NCI-H2196 (cell line): Measurements from ENCODE around the gene TRPV6.

Source experiments
- DNase-seq: peaks from one replicate; lab custom pipeline; 2025; ENCODE audit not compliant: unreplicated experiment; lab: John Stamatoyannopoulos, UW

Gene TRPV6

DNA sequence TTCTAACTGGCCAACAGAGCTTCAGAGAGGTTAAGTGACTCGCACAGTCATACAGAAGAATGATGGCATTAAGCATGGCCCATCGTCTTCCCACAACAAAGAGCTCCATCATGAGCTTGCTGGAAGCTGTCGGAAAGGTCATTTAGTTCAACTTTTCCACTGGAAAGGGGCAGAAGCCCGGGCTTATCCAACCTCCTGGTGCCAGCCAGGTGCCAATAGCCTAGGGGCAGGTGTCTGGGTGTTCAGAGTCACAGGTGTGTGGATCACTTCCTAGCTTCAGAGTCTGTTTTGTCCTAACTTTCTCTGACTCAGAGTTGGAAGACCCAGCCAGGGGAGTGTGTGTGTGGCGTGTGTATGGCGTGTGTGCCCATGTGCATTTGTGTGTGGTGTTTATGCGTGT, 1.3 kb upstream of the TRPV6 start:
- DNase-seq, result no peak

DNA sequence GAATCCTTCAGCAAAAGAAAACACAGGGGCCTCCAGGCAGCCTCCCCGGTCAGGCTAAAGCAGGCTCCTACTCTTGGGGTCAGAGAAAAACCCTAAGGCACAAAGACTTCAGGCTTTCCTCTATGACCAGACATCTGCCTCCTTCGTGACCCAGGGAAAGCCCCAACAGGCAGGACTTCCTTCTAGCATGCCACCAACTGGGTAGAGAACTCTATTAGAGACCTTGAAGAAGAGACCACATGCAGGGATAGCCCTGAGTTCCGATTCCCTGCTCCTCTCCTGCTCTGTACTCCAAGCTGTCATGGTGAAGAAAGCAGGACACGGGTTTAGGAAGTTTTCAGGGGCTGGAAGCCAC, 1.3 kb downstream of the TRPV6 start:
- DNase-seq, result no peak

DNA sequence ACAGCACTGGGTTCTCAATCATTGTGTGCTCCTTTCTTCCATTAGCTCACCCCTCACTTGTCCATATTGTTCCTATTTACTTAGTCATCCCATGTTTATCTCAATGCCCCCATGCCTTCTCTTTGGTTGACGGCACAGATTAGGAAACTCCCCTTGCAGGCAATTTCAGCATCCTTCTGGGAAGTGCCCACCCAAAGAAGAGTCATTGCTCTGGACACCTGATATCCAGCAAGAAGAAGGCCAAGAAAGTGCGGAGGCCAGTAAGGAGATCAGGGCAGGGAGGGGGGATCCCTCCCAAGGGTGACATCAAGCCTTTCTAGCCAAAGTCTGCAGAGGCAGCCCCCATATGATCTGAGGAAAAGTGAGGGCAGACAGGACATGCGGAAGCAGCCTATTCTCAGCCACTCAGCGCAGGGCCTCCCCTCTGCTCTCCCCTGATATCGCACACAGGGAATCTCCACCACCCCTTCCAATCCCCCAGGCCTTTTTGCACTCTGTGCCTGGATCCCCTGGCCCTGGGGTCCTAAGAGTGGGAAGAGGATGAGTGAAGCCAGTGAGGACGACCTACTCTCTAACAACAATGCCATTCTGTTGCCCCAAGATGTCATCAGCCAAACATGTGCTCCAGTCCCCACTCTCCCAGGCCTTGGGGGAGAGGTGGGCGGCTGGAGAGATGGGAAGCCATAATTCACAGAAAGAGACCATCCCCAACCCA, 1.8 kb downstream of the TRPV6 start:
- DNase-seq, result no peak

DNA sequence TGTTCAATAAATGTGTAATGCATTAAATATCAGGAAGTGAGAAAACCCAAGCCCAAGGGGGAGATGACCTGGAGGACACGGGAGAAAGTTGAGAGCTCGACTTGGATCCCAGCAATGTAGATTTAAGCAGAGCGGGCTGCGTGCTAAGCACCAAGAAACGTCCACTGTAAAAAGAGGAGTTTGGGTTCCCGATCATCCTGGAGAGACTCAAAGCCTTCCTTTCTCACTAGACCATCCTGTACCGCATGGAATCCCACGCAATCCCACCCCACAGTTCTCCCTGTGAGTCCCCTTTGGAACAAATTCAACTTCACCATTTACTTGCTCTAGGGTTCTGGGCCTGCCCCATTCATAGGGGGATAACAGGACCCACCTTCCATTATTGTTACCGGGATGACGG, 2.4 kb downstream of the TRPV6 start:
- no peak for DNase-seq

DNA sequence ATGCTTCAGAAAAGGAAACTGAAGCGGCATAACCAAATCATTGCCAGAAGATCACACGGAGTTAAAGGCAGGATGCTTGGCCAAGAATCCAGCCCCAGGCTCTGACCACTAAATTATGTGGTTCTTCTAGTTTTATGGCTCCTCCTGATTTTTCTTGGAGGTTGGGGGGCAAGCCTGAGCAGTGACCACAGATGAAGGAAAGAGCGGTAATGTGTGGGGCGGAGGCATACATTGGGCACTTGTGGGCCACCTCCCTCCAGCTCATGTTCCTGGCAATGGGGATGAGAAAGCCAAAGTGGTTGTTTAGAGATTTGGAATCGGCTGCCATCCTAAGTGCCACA, 3.2 kb downstream of the TRPV6 start:
- no peak for DNase-seq

DNA sequence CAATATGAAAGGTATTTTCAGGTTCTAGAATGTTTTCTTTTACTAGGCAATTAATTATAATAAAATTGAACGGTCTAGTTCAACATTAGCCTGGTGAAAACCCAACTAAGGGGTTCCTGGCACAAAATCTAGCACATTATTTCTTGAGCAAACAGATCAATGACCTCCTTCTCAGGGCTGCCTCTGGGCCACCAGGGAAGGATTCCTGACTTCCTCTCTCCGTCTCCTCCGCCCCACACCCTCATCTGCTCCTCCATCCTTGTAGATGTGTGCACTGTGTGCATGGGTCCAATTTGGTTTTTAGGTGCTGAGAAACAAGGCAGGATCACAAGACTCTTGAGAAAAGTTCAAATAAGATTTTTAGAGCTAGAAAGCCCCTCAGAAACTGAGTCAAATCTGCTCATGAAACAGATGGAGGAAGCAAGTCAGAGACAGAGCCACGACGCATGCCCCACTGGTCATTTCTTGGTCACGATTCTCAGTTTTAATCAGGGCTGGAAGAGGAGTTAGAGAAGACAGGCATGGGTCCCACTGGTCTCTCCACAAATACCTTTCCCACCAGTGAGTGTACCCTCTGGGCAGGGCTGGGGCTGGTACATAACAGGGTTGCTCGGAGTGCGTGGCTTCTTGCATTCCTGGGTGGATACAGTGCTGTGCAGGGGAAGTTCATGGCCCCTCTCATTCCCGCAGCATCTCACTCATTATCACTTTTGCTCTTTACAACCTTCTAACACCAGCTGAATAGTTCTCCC, 3.8 kb downstream of the TRPV6 start:
- DNase-seq, result no peak

DNA sequence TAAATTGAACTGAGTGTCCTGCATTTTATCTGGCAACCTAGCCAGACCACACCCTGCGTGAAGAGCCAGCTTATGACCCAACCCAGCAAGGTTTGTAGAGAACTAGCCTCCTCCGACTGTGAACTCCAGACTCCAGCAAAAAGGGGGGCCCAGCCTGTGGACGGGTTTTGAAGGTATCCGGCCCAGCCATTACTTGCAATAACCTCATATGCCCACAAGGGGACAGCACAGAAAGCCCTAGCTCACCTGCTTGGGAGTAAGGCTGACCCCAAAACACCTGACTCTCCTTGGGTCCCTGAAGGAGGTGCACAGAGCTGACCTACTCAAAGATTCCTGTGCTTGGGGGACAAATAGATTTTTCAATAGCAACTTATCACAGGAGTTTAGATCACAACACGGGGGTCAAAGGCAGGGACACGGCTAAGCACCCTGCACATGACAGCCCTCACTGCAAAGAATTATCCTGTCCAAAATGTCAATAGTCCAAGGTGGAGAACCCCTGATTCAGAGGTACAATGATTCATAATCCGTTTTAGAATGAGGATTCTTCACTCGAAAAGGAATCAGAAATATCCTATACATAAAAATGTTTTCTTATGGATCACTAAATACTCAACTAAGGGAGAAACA, 4.6 kb downstream of the TRPV6 start:
- no peak for DNase-seq

DNA sequence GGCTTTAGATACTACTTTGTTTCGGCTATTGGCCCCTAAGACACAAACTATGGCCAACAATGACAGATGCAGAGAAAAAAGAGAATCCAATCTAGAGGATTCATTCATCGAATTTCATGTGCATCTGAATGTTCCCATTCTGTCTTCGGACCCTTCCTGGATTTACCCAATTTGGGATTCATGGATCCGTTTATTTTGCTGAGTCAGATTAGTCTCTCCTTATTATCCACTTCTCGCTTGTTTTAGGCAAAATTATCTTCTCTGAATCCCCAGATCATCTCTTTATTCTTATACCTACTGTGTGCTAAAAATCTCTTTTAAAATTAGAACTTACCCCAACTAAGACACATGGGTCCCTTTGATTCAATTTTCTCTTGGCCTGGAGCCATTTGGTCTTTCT, 6.5 kb downstream of the TRPV6 start:
- DNase-seq, result no peak

DNA sequence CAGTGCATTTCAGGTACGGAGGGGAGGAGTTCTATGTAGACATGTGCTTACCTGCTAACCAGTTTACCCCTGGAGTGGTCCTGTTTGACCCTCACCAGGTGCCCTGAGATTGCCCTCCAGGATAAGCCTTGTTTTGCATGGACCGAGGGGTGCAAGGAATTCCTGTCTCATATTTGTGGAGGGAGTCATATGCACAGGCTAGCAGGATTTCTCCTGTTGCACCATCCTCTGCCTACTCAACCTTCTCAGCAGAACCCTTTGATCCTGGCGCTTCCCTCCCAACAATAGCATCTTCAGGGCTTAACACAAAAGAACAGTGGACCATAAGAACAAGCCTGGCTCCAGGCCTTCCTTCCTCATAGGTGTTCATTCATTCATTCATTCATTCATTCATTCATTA, 7.2 kb downstream of the TRPV6 start:
- no peak for DNase-seq

DNA sequence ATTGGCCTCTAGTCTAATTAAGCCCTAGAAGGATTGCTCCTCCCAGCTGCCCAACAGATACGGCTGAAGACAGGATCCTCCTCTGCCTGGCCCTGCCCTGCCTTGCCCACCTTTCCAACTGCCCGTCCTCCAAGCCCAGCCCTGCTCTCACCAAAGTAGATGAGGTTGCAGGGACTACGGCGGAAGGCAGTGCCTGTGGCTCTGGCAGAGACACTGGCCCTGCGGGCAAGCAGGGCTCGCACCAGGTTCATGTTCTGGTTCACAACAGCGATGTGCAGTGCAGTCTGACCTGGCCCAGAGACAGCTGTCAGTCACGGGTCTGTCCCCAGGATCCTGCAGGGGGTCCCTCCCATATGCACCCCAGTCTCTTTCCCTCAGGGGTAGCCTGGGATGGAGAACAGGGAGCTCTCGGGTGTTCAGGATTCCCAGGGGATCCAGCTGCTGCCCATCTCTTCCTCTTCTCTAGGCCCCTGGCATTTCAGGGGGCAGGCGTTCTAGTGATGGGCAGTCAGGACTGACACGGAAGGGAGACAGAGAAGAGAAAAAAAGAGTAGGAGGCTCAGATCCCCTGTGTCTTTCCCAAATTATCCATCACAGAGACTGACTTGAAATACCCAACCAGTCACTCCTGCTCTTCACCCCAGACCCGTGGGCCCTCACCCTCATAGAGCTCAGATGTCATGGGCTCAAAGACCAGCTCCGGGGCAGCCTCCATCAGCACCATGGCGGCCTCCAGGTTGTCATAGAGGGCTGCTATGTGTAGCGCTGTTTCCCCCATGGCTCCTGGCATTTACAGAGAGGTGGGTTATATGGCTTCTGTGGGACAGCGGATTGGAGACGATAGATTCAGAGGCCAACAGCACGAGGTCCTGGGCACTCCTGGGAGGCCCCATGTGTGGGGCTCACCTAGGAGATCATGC, 8.3 kb downstream of the TRPV6 start:
- DNase-seq, result no peak

DNA sequence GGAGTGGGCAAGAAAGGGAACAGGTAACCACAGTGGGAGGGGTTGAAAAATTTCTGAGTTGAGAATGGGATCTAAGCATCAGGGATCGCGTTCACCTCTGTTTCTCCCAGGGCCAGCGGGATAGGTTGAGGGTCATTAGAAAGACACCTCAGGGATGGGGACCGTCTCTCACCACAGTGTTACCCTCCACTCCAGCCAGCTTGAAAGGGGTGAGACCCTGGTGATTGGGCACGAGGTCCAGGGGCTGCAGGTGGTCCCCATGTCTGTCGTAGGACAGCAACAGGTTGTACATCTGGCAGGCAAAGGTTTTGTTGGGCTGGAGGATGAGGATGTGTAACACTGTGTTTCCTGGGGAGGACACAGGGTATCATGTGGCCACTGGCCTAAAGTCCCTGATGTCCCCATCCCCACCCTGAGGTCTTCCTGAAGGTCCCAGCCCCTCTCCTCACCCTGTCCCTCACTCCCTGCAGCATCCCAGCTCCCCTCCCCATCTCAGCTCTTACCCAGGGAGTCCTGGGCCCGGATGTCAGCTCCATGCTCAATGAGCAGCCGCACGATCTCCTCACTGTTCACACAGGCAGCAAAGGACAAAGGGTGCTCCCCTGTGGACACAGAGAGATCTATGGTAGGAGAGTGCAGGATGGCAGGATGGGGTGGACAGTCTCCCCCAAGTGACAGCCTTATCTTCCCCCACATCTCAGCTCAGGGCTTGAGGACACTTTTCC, 9.1 kb downstream of the TRPV6 start:
- no peak for DNase-seq

DNA sequence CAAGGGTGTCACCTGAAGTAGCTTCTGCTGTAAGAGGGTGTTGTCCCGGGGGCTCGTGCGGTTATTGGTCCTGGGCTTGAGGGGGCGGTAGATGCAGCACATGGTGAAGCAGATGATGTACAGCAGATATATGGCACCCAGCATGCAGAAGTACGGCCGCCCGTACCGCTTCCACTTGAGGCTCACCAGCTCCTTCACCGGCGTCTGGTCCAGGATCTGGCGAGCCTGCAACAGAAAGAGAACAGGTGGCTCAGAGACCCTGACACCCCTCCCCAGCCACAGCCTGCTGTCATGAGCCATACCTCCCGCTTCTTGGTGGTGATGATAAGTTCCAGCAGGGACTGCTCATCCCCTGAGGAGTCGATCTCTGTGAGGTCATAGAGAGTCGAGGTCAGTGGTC, 10.1 kb downstream of the TRPV6 start:
- DNase-seq, result no peak

DNA sequence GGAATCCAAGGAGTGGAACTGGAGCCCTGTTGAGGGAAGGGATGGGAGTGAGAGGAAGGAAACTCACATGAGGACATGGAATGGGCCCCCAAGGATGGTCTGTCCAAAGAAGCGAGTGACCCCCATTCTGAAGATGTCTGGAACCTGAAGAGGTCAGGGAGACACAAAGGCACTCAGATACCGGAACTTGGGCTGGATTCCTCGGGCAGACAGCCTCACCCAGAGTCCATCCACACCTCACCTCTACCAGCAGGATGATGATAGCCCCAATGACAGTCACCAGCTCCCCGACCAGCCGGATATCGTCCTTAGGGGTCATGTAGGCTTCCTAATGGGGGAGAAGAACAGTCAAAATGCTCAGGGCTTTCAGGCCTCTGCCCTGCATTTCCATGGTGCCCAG, 10.7 kb downstream of the TRPV6 start:
- no peak for DNase-seq

DNA sequence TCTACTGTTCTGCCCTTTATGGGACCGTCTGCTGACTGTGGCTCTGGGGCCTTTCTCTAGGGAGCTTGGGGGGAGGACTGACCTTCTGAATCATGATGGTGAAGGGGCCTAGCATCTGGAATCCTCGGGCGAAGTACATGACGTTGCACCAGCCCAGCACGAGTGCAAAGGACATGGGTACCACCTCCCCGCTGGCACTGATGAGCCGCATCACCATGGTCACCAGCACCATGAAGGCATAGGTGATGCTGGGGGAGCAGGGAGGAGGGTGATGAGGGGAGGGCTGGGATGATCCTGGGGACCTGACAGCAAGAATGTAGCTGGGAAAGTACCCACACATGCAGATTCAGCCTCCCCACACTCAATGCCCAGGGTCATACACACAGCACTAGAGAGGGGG, 11.1 kb downstream of the TRPV6 start:
- DNase-seq, result no peak

DNA sequence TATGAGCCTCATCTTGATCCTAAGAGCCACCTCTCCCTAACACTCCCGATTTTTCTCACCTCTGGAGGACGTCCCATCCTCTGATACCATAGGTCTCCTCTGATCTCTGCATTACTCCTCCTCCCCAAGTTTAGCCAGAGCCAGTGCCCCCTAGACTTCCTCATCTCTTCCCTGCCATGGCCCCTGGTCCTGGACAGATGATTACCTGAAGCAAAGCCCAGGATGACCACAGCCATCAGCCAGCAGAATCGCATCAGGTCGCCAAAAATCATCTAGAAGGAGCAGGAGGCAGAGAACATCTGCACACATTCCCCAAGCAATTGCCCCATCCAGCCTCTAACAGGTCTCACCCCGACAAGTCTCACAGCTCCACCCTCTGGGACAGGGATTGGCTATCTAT, 11.7 kb downstream of the TRPV6 start:
- no peak for DNase-seq

DNA sequence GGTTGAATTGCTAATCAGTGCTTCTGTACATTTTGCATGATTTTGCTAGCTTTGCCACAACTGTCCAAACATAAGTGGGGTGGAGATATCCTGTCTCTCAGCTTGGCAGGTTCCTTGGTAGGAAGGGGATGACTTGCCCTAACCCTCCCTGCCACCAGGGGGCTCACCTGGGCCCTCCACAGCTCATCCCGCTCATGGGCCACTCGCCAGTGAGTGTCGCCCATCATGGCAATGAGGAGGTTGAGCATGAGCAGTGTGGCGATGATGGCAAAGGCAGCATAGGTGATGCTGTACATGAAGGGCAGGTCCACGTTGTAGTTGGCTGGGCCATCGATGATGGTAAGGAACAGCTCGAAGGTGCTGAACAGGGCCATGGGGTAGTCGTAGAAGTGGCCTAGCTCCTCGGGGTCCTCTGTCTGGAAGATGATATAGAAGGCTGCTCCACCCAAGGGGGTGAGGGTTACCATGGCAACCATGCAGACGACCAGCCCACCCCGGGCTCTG, 12.2 kb downstream of the TRPV6 start:
- no peak for DNase-seq

DNA sequence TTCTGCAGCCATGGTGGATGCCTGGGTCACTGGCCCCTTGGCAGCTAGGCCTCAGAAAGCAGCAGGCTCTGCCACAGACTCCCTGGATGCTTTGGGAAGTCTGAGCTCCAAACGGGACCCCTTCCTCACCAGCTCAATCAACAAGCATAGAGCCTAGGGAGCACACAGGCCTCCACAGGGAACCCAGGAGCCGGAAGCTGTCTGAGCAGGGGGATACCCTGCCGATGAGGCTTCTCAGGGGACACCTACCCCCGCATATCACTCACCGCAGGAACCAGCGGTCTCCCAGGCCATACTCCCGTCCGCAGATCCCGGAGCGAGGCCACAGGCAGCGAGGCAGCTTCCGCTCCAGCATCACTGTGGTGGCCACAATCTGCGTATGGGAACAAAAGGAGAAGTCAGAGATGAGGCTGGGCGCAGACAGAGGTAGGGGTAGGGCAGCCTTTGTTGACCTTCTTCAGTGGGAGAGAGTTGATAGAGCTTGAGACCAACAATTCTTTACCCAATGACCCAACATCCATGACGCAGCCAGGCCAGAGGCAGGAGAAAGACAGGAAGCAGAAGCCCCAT, 13.4 kb downstream of the TRPV6 start:
- DNase-seq, result no peak

DNA sequence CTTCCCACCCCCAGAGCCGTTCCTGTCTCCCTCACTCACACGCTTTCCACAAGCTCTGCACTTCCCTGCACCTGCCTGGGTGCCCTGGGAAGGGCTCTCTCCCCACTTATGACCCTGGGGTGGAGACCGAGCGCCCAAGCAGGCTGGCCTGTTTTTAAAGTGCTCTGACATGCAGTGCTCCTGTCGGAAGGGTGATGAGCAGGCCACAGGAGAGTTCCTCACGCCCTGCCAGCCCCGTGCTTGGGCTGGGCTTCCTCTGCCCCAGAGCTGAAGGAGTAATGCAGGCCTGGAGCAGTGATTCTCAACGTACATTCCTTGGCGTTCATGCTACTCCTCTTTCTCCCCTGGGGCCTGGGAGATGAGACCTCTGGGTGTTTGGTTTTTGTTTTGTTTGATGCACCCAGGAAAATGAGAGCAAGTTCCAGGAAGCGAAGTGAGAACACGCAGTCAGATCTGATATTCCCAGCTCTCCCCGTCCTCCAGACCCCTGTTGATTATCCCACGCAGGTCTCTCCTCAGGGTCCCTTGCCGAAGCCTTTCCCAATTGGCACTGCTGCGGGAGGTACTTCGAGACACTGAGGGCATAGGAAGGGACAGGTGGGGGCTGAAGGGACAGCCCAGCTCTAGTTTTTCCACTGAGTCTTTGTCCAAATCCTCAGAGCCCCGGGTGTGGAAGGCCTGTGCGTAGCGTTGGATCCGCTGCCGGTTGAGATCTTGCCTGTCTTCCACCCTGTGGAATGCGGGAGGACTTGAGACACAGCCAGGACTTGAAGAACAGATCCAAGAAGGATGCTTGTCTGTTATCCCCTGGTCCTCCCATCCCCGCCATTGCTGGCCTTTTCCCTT, 14.1 kb downstream of the TRPV6 start:
- DNase-seq, result no peak

DNA sequence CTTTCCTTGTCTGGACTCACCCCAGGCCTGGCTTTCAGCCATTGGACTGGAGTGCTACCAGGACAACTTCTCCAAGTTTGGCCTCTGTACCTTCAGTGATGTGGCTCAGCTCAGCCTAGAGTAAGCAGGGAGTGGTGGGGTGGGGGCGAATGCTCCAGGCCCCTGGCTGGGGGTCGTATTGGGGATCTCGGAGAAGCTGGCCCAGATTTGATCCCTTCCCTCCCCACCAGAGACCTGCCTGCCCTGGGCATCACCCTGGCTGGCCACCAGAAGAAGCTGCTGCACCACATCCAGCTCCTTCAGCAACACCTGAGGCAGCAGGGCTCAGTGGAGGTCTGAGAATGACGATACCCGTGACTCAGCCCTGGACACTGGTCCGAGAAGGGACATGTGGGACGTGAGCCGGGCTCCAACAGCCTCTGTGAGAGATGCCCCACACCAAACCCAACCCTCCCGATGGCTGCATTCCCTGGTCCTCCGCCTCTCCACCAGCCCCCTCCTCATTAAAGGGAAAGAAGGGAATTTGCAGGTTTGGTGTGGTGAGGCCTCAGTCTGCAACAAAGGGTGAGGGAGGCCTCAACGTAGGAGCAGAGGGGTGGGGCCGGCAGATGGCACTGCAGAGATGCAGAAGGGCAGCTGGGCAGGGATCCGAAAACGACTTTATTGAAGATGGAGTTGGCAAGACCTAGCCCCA, 14.8 kb downstream of the TRPV6 start:
- DNase-seq, result no peak
